SK-N-SH (cell line): ENCODE data around the gene PEF1. TPM values are rescaled to one million over a fixed set of nuclear protein-coding genes. Genes with fewer than 3 reads are reported as not detected.

Experiments
- CTCF ChIA-PET: fragments of 300-600, 350-600 bp; formaldehyde crosslinking; extraction: SDS; loops from one replicate; lab custom pipeline; 2021; lab: Yijun Ruan, JAX
- POLR2A ChIA-PET: fragments of 350-600 bp; sonication (Branson Sonifier 250); formaldehyde crosslinking; extraction: SDS; loops from one replicate; lab custom pipeline; 2020; ENCODE audit warnings: antibody characterized with exemption, inconsistent platforms; lab: Yijun Ruan, JAX
- DNase-seq: peaks from one replicate; pipeline ENCODE4 v3.0.0; 2012
- H2AFZ ChIP-seq: fragments of 200-600 bp; sonication (generic); 2 replicates; pipeline ENCODE4 v1.8.1; 2016; ENCODE audit warnings: antibody characterized with exemption, mild to moderate bottlenecking, low read depth
- H3F3A ChIP-seq: fragments of 200-600 bp; sonication (generic); replicated peaks from 2 replicates; pipeline ENCODE3; 2016; ENCODE audit warnings: antibody characterized with exemption, mild to moderate bottlenecking; ENCODE audit not compliant: insufficient read depth
- H3K27ac ChIP-seq, 2 experiments: fragments of 200-500 bp in 1 of 2; fragments of 200-600 bp in 1 of 2; sonication (Bioruptor generic) in 1 of 2; sonication (generic), shearing (Covaris generic) in 1 of 2; 2 replicates each; pipeline versions ENCODE4 v1.5.1 to v1.6.1; 2014 to 2016; ENCODE audit warnings: low read depth in 2 of 2, inconsistent platforms in 1 of 2, low read length in 1 of 2, mild to moderate bottlenecking in 1 of 2, mixed read lengths in 1 of 2
- H3K27me3 ChIP-seq: fragments of 200-600 bp; sonication (generic), shearing (Covaris generic); 2 replicates; pipeline ENCODE4 v1.6.1; 2016; ENCODE audit warnings: mixed run types; ENCODE audit not compliant: insufficient read depth
- H3K36me3 ChIP-seq, 2 experiments: fragments of 200-500 bp in 1 of 2; fragments of 200-600 bp in 1 of 2; sonication (Bioruptor generic) in 1 of 2; sonication (generic) in 1 of 2; replicated peaks in 1 of 2; 2 replicates each; pipeline versions ENCODE3 to v1.5.1; 2014 to 2016; ENCODE audit warnings: low read length in 1 of 2, mild to moderate bottlenecking in 1 of 2; ENCODE audit not compliant: insufficient read depth in 2 of 2, control insufficient read depth in 1 of 2
- H3K4me1 ChIP-seq, 2 experiments: fragments of 200-500 bp in 1 of 2; fragments of 200-600 bp in 1 of 2; sonication (Bioruptor generic) in 1 of 2; sonication (generic), shearing (Covaris generic) in 1 of 2; 2 replicates each; pipeline versions ENCODE4 v1.5.1 to v1.6.1; 2014 to 2016; ENCODE audit warnings: low read depth in 1 of 2, low read length in 1 of 2, mixed run types in 1 of 2; ENCODE audit not compliant: insufficient read depth in 2 of 2, control insufficient read depth in 1 of 2
- H3K4me2 ChIP-seq: fragments of 200-600 bp; sonication (generic), shearing (Covaris generic); 2 replicates; pipeline ENCODE4 v1.6.1; 2017; ENCODE audit warnings: mixed run types
- H3K4me3 ChIP-seq, 2 experiments: fragments of 200-500 bp in 1 of 2; fragments of 200-600 bp in 1 of 2; sonication (Bioruptor generic) in 1 of 2; sonication (generic), shearing (Covaris generic) in 1 of 2; 2 replicates each; pipeline versions ENCODE4 v1.5.1 to v1.8.1; 2014 to 2016; ENCODE audit warnings: low read depth in 2 of 2, inconsistent platforms in 1 of 2, low read length in 1 of 2, mild to moderate bottlenecking in 1 of 2, mixed read lengths in 1 of 2, moderate library complexity in 1 of 2
- H3K79me2 ChIP-seq: fragments of 200-600 bp; sonication (generic); 2 replicates; pipeline ENCODE4 v1.8.1; 2017; ENCODE audit warnings: mild to moderate bottlenecking; ENCODE audit not compliant: insufficient read depth
- H3K9ac ChIP-seq: fragments of 200-600 bp; sonication (generic); 2 replicates; pipeline ENCODE4 v1.6.1; 2017; ENCODE audit warnings: mixed run types
- H3K9me2 ChIP-seq: fragments of 200-600 bp; sonication (generic); 2 replicates; pipeline ENCODE4 v1.6.1; 2017; ENCODE audit warnings: mixed run types
- H3K9me3 ChIP-seq: fragments of 200-600 bp; sonication (generic); 2 replicates; pipeline ENCODE4 v1.6.1; 2017; ENCODE audit warnings: mixed run types, mild to moderate bottlenecking, moderate library complexity
- H4K20me1 ChIP-seq: fragments of 200-600 bp; sonication (generic); 2 replicates; pipeline ENCODE4 v1.6.1; 2017; ENCODE audit warnings: mild to moderate bottlenecking, mixed run types; ENCODE audit not compliant: insufficient read depth
- EZH2phosphoT487 ChIP-seq: fragments of 200-600 bp; sonication (generic); IDR thresholded peaks from 2 replicates; pipeline ENCODE4 v1.6.1; 2017; ENCODE audit warnings: low read depth, mixed run types, mild to moderate bottlenecking, antibody characterized with exemption, moderate library complexity, borderline replicate concordance
- FOXM1 ChIP-seq: IDR thresholded peaks from 2 replicates; pipeline ENCODE4 v1.4.0; 2012; ENCODE audit warnings: low read depth, mild to moderate bottlenecking
- GABPA ChIP-seq: IDR thresholded peaks from 2 replicates; pipeline ENCODE4 v1.4.0; 2012; ENCODE audit warnings: low read depth, mild to moderate bottlenecking
- GATA2 ChIP-seq: sonication (generic); formaldehyde crosslinking; IDR thresholded peaks from 2 replicates; pipeline ENCODE4 v1.5.0; 2020; ENCODE audit warnings: mild to moderate bottlenecking, missing genetic modification reagents
- MXI1 ChIP-seq: IDR thresholded peaks from 2 replicates; pipeline ENCODE4 v1.6.1; 2012; ENCODE audit warnings: mild to moderate bottlenecking, low read depth, low read length, improper control_type of control experiment
- NFIC ChIP-seq: IDR thresholded peaks from 2 replicates; pipeline ENCODE4 v1.4.0; 2012; ENCODE audit warnings: borderline replicate concordance
- POLR2AphosphoS5 ChIP-seq: IDR thresholded peaks from 2 replicates; pipeline ENCODE4 v1.6.1; 2012; ENCODE audit warnings: low read depth, low read length
- RAD21 ChIP-seq: IDR thresholded peaks from 2 replicates; pipeline ENCODE4 v1.6.1; 2012; ENCODE audit warnings: mild to moderate bottlenecking, low read length
- SMC3 ChIP-seq: IDR thresholded peaks from 2 replicates; pipeline ENCODE4 v1.6.1; 2012; ENCODE audit warnings: low read depth, low read length, improper control_type of control experiment
- TEAD4 ChIP-seq: IDR thresholded peaks from 2 replicates; pipeline ENCODE4 v1.4.0; 2012; ENCODE audit warnings: mild to moderate bottlenecking, borderline replicate concordance; ENCODE audit not compliant: insufficient read depth
- USF1 ChIP-seq: IDR thresholded peaks from 2 replicates; pipeline ENCODE4 v1.4.0; 2012; ENCODE audit warnings: low read depth, borderline replicate concordance
- USF2 ChIP-seq: fragments of 150-350 bp; IDR thresholded peaks from 2 replicates; pipeline ENCODE4 v1.6.1; 2017; ENCODE audit warnings: antibody characterized with exemption, low read length, low read depth, borderline replicate concordance
- YY1 ChIP-seq: IDR thresholded peaks from 2 replicates; pipeline ENCODE4 v1.4.0; 2012; ENCODE audit warnings: low read depth, mild to moderate bottlenecking
- WGBS: methylation state at CpG from one replicate; pipeline ENCODE4 v1.1.6; 2017; ENCODE audit warnings: low lambda C conversion rate; 5-methylcytosine and 5-hydroxymethylcytosine counted together
- polyA plus RNA-seq, 3 experiments: library from polyadenylated mRNA; depleted of rRNA; stranded (reverse); fragments of >200 nt; gene quantifications; 2 replicates each; pipeline ENCODE4 v1.2.3, GENCODE V29; 2012
- TF ChIP-seq, protein P1 (sequence below): IDR thresholded peaks from 2 replicates; pipeline ENCODE4 v1.4.0; 2012; ENCODE audit warnings: low read depth
- TF ChIP-seq, protein P2 (sequence below): IDR thresholded peaks from 2 replicates; pipeline ENCODE4 v1.4.0; 2012; ENCODE audit warnings: low read depth, borderline replicate concordance

Gene PEF1
- polyA plus RNA-seq, 1 of the 3 experiments (the other 2 are of a cell fraction) = 51.9 TPM

GRCh38 chr1:31583995-31584868 is 60.4 kb downstream of the PEF1 start:
- Histone ChIP-seq H4K20me1 (no peaks in the 10 kb centered on the region), H3K27ac (no peak overlapping the region), H3F3A (no peaks in the 10 kb centered on the region), H3K4me2 (peak overlapping the region; percentile 38; the same call in 1 of the 2 replicates), H3K9me3 (no peaks in the 10 kb centered on the region), H2AFZ (no peak overlapping the region), H3K27me3 (no peaks in the 10 kb centered on the region), H3K4me3 (no peak overlapping the region), H3K9ac (no peak overlapping the region), H3K4me1 (peaks cover 0 to 18% of the 10 kb centered on the region in 2 experiments; a peak in 2 of 4 replicates), H3K79me2 (no peaks in the 10 kb centered on the region), H3K36me3 (no peaks in the 10 kb centered on the region), H3K9me2 (no peaks in the 10 kb centered on the region)
- ChIA-PET POLR2A (no interaction called here), CTCF (interaction anchor here (0.7 to 4.5 kb wide), 4 partner anchors 11 to 195 kb away, joined by 3 to 36 read pairs (median 6); partner anchors contain the start of gene HCRTR1)
- 61% methylated on average over 5 of the region's 13 CpGs for WGBS
- TF ChIP-seq USF1 = peak; percentile 67; the same call in 1 of the 2 replicates
- TF ChIP-seq NFIC = peak; percentile 27; the same call in 1 of the 2 replicates
- no peak for TF ChIP-seq YY1
- peak; percentile 76 for DNase-seq

DNA sequence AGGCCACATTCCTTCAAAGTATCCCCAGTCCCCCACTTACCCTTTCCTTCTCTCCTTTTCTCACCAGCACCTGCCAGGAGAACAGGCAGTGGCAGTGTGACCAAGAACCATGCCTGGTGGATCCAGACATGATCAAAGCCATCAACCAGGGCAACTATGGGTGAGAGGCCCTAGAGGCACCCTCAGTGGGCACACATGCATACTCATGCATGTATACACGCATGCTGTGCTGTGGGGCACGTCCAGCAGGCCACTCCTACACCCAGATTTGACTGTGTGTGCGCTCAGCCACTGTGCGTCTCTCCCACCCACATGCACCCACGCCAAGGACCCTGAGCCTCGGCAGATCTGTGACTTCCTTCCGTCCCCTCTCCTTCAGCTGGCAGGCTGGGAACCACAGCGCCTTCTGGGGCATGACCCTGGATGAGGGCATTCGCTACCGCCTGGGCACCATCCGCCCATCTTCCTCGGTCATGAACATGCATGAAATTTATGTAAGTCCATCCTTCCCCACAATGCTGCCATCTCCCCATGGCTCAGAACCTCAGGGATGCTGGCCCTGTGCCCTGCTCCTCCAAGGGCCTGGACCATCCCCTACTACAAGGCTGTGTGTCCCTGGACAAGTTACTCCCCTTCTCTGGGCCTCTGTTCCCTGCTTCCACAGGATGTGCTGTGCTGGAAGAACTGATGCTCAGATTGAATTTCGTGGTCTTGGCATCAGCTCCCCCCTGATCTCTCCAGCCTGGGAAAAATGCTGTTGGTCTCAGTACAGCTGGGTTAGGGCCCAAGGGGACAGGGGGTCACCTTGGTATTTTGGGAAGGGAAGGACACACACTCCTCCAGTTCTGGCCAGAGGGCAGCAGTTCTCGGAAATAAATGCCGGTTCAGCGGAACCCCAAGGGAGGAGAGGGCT is 61.3 kb downstream of the PEF1 start:
- Histone ChIP-seq H4K20me1 (no peaks in the 10 kb centered on the region), H2AFZ (no peak overlapping the region), H3F3A (no peaks in the 10 kb centered on the region), H3K4me1 (peaks cover 0 to 18% of the 10 kb centered on the region in 2 experiments; a peak in 2 of 4 replicates), H3K27ac (no peak overlapping the region), H3K36me3 (no peaks in the 10 kb centered on the region), H3K79me2 (no peaks in the 10 kb centered on the region), H3K27me3 (no peaks in the 10 kb centered on the region)
- DNase-seq = no peak
- ChIA-PET CTCF (interaction anchor here (1.4 to 4.5 kb wide), 3 partner anchors 12 to 34 kb away, joined by 3 to 36 read pairs (median 8); partner anchors contain the start of gene HCRTR1), POLR2A (no interaction called here)
- WGBS = 82% methylated on average over 13 of the region's 16 CpGs
- TF ChIP-seq NFIC = no peak
- TF ChIP-seq GATA2 (CRISPR knock-in tag) = no peak
- TF ChIP-seq USF1 = no peak
- TF ChIP-seq USF2 = no peak
- TF ChIP-seq MXI1 = no peak
- no peak for TF ChIP-seq FOXM1
- no peak for TF ChIP-seq POLR2AphosphoS5
- TF ChIP-seq TEAD4 = no peak
- TF ChIP-seq SMC3 = no peak
- no peak for TF ChIP-seq GABPA
- TF ChIP-seq, protein P1, sequence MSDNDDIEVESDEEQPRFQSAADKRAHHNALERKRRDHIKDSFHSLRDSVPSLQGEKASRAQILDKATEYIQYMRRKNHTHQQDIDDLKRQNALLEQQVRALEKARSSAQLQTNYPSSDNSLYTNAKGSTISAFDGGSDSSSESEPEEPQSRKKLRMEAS = no peak
- TF ChIP-seq, protein P2, sequence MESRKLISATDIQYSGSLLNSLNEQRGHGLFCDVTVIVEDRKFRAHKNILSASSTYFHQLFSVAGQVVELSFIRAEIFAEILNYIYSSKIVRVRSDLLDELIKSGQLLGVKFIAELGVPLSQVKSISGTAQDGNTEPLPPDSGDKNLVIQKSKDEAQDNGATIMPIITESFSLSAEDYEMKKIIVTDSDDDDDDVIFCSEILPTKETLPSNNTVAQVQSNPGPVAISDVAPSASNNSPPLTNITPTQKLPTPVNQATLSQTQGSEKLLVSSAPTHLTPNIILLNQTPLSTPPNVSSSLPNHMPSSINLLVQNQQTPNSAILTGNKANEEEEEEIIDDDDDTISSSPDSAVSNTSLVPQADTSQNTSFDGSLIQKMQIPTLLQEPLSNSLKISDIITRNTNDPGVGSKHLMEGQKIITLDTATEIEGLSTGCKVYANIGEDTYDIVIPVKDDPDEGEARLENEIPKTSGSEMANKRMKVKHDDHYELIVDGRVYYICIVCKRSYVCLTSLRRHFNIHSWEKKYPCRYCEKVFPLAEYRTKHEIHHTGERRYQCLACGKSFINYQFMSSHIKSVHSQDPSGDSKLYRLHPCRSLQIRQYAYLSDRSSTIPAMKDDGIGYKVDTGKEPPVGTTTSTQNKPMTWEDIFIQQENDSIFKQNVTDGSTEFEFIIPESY = no peak
- TF ChIP-seq RAD21 = no peak
- no peak for TF ChIP-seq EZH2phosphoT487
- TF ChIP-seq, all 33 proteins: peak for 0
- H3K4me2 ChIP-seq = peak overlapping the region; percentile 38; the same call in 1 of the 2 replicates
- no peaks in the 10 kb centered on the region for H3K9me3 ChIP-seq
- H3K9me2 ChIP-seq = no peaks in the 10 kb centered on the region
- no peak overlapping the region for H3K4me3 ChIP-seq
- no peak overlapping the region for H3K9ac ChIP-seq
